ENCODE measurements around the gene PIK3R5. TPM values are rescaled to one million over a fixed set of nuclear protein-coding genes. Genes with fewer than 3 reads are reported as not detected.
A peak's percentile ranks its signal among the peaks of the same experiment; 100 is the strongest.

Gene PIK3R5
- total and polyA plus RNA-seq, 5 donors: 2.0 to 5.2 (median 4.9) TPM

- Histone ChIP-seq H3K27ac (ENCODE audit: low read length) (no peak overlapping the region), H3K4me1 (ENCODE audit: control insufficient read depth, insufficient read depth, low read length) (no peaks in the 10 kb centered on the region), H3K4me3 (ENCODE audit: low read length) (no peak overlapping the region), H3K27me3 (ENCODE audit: control insufficient read depth, insufficient read depth) (no peaks in the 10 kb centered on the region), H3K9me3 (ENCODE audit: control insufficient read depth, low read length) (no peaks in the 10 kb centered on the region)
- no peak for ATAC-seq
- no peak for DNase-seq
- intact Hi-C loops (cut with DNase I): no loop called here
- 86% methylated on average over 6 of the region's 6 CpGs for WGBS
Measured at GRCh38 chr17:8835631-8836364, 129.7 kb downstream of the PIK3R5 start.

GRCh38 chr17:8835106-8835505 lies 130.4 kb downstream of the PIK3R5 start:
- no peaks in the 10 kb centered on the region for H3K9me3 ChIP-seq (ENCODE audit: control insufficient read depth, low read length)
- whole genome bisulfite sequencing: 94% methylated on average over 14 of the region's 14 CpGs
- no peak for ATAC-seq
- no peak overlapping the region for H3K27ac ChIP-seq (ENCODE audit: low read length)
- no peak for DNase-seq
- H3K27me3 ChIP-seq (ENCODE audit: control insufficient read depth, insufficient read depth): no peaks in the 10 kb centered on the region
- intact Hi-C loops (cut with DNase I): no loop called here
- no peak overlapping the region for H3K4me3 ChIP-seq (ENCODE audit: low read length)
- no peaks in the 10 kb centered on the region for H3K4me1 ChIP-seq (ENCODE audit: control insufficient read depth, insufficient read depth, low read length)

DNA sequence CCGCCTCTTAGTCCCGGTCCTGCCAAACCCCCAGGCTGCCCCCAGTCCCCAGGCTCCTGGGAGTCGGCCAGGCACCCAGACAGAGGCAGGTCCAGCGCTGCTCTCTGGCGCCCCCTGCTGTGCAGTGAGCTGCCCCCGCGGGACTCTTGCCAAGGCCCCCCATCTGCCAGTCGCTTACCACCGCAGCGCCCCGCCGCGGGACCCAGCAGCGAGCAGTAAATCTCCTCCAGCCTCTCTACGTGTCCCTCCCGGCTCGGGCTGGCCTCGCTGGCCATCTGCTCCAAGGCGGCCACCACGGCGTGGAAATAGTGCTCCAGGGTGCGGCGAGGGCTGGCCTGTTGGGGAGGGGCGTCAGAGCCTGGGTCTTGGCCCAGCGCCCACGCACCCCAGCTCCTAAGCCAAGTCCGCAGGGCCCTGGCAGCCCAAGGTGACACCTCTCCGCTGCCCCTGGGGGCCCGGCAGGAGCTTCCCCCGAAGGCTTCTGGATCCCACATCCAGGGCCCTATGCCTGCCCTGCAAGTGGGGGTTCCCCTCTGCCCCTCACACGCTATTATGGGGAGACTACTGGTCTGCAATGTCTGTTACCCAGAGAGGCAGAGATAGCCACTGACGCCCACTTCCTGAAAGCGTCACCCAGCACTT lies 132.7 kb downstream of the PIK3R5 start:
- Histone ChIP-seq H3K4me3 (ENCODE audit: low read length) (no peak overlapping the region), H3K27ac (ENCODE audit: low read length) (no peak overlapping the region), H3K4me1 (ENCODE audit: control insufficient read depth, insufficient read depth, low read length) (no peaks in the 10 kb centered on the region), H3K27me3 (ENCODE audit: control insufficient read depth, insufficient read depth) (no peaks in the 10 kb centered on the region), H3K9me3 (ENCODE audit: control insufficient read depth, low read length) (no peaks in the 10 kb centered on the region)
- intact Hi-C loops (cut with DNase I): no loop called here
- ATAC-seq: peak in 1 of 2 donors; percentile 11
- 46% methylated on average over 33 of the region's 33 CpGs for WGBS
- peak in 2 of 3 donors; percentile 52 to 60 for DNase-seq

- no peak overlapping the region for H3K27ac ChIP-seq (ENCODE audit: low read length)
- H3K9me3 ChIP-seq (ENCODE audit: control insufficient read depth, low read length): no peaks in the 10 kb centered on the region
- DNase-seq (no peak), ATAC-seq (no peak)
- H3K4me3 ChIP-seq (ENCODE audit: low read length): no peak overlapping the region
- no peaks in the 10 kb centered on the region for H3K4me1 ChIP-seq (ENCODE audit: control insufficient read depth, insufficient read depth, low read length)
- intact Hi-C loops (cut with DNase I): no loop called here
- H3K27me3 ChIP-seq (ENCODE audit: control insufficient read depth, insufficient read depth): no peaks in the 10 kb centered on the region
- 88% methylated on average over 7 of the region's 7 CpGs for WGBS
Measured at GRCh38 chr17:8831234-8831849, 134.2 kb downstream of the PIK3R5 start.

- Histone ChIP-seq H3K9me3 (ENCODE audit: control insufficient read depth, low read length) (no peaks in the 10 kb centered on the region), H3K27me3 (ENCODE audit: control insufficient read depth, insufficient read depth) (no peaks in the 10 kb centered on the region)
- DNase-seq: no peak
Measured at GRCh38 chr17:8830141-8830540, 135.4 kb downstream of the PIK3R5 start.

GRCh38 chr17:8829036-8829941 lies 136.2 kb downstream of the PIK3R5 start:
- H3K27me3 ChIP-seq (ENCODE audit: control insufficient read depth, insufficient read depth): no peaks in the 10 kb centered on the region
- H3K27ac ChIP-seq (ENCODE audit: low read length): no peak overlapping the region
- WGBS: 91% methylated on average over 16 of the region's 16 CpGs
- DNase-seq (no peak), ATAC-seq (no peak)
- no peaks in the 10 kb centered on the region for H3K9me3 ChIP-seq (ENCODE audit: control insufficient read depth, low read length)
- intact Hi-C loops (cut with DNase I): no loop called here
- H3K4me1 ChIP-seq (ENCODE audit: control insufficient read depth, insufficient read depth, low read length): no peaks in the 10 kb centered on the region
- no peak overlapping the region for H3K4me3 ChIP-seq (ENCODE audit: low read length)

More at GRCh38 chr17:8830141-8830540, 135.4 kb downstream of the PIK3R5 start:
- ATAC-seq: no peak
- Histone ChIP-seq H3K4me1 (ENCODE audit: control insufficient read depth, insufficient read depth, low read length) (no peaks in the 10 kb centered on the region), H3K4me3 (ENCODE audit: low read length) (no peak overlapping the region), H3K27ac (ENCODE audit: low read length) (no peak overlapping the region)
- intact Hi-C loops (cut with DNase I): no loop called here
- WGBS: 80% methylated on average over 10 of the region's 10 CpGs

Other genes with a start within 250 kb of the PIK3R5 start
- gene CCDC42, start 220.9 kb downstream of the PIK3R5 start, total RNA-seq: not detected
- gene CCDC42, start 220.9 kb downstream of the PIK3R5 start, polyA plus RNA-seq: not detected
- gene SPDYE4, start 207.2 kb downstream of the PIK3R5 start, total RNA-seq: not detected
- not detected for gene SPDYE4, start 207.2 kb downstream of the PIK3R5 start, polyA plus RNA-seq
- not detected for gene MFSD6L, start 166.3 kb downstream of the PIK3R5 start, total RNA-seq
- 0.14 TPM for gene MFSD6L, start 166.3 kb downstream of the PIK3R5 start, polyA plus RNA-seq
- under 1 TPM; 0.36 to 0.91 (median 0.85) TPM for gene PIK3R6, start 98.0 kb downstream of the PIK3R5 start, total RNA-seq
- 0.86 TPM for gene PIK3R6, start 98.0 kb downstream of the PIK3R5 start, polyA plus RNA-seq
- gene NTN1, start 55.8 kb upstream of the PIK3R5 start, total RNA-seq: 100 to 1,000 TPM; 140 to 265 (median 184) TPM
- gene NTN1, start 55.8 kb upstream of the PIK3R5 start, polyA plus RNA-seq: 90.5 TPM